ENCODE measurements around the gene BMS1. TPM values are rescaled to one million over a fixed set of nuclear protein-coding genes. Genes with fewer than 3 reads are reported as not detected.

Gene BMS1
- polyA plus RNA-seq, 3 donors = 24.4 to 28.1 (median 26.5) TPM

DNA sequence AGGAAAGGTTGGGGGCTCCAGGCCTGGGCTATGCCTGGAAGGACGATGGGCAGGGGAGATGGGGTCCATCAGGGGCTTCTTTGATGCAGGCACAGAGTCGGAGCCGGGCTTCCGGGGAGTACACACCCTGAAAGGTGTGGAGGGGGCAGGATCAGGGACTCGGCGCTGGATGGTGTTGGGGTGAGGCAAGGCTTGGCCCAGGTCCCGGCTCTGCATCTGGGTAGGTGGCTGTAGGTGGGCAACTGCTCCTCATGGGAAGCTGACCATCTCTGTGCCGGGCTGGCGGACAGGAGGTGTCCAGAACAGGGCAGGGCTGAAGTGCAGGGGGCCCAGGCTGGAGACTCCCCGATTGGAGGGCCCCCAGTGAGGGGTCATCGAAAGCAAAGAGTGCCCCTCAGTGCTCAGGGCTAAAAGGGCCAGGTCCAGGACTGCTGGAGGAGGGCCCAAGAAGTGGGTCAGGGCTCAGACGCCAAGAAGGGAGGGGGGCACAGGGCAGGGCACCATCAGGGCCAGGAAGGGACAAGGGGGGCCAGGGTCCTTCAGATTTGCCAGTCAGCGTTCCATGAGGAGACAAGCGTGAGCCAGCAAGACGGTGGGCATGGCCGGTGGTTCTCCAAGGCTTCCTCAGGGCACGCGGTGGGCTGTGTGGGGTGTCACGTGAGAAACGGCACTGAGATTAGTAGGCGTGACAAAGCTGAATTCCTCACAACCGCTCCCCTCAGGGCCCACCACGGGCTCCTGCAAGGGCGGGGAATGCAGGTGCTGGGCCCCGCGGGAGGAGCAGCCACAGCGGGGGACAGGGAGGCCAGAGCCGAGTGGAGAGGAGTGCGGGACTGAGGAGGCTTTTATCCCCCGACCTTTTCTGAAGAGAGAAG lies 97.0 kb downstream of the BMS1 start:
- DNase-seq (ENCODE audit: low read depth in 3 of 3, low spot score in 2 of 3) = no peak

DNA sequence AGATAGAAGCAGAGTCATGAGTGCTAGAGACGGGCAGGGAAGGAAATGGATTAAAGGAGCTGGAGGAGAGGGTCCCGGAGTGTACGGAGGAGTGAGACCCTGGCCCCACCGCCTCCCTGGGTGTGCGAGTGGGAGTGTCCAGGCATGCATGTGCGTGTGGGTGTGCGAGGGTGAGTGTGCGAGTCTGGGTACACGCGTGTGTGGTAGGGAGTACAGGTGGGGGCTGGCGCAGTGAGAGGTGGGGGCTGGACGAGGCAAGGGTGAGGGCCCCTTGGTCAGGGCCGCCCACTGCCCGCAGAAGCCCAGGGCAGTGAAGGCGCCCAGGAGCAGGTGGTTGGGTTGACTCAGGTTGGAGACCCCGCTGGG lies 97.6 kb downstream of the BMS1 start:
- DNase-seq (ENCODE audit: low read depth in 3 of 3, low spot score in 2 of 3) = no peak

DNA sequence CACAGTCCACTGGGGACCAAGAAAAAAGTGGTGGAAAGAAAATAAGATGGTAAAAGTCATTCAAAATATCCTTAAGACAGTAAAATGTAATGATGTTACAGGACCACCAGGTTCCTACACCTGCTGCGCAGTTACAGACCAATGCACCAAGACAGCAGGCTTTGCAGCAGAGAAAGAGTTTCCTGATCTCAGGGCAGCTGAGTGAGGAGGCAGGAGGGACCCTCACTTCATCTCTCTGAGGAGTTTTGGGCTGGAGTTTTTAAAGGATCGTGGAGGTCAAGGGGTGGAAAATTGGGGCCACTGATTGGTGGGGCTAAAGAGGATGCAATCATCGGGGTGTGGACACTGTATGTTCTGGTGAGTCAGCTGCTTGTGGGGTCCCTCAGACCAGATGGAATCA lies 100.0 kb downstream of the BMS1 start:
- no peak for DNase-seq (ENCODE audit: low read depth in 3 of 3, low spot score in 2 of 3)

Other genes starting within 250 kb of the BMS1 start
- gene ZNF33B, start 144.2 kb upstream of the BMS1 start, polyA plus RNA-seq (ENCODE audit: insufficient read length in 3 of 3) = 10 to 100 TPM; 46.9 to 51.9 (median 49.6) TPM

Data from right renal cortex interstitium (tissue), 3 donors.